GM19035 (cell line): ENCODE measurements around the gene ARHGEF3.

Experiments
- ATAC-seq: cut with Tn5 transposase; IDR thresholded peaks from one replicate; pipeline ENCODE4 v1.9.1; 2021; ENCODE audit not compliant: unreplicated experiment

Gene ARHGEF3

GRCh38 chr3:56799251-56799882 lies 2.4 kb downstream of the ARHGEF3 start:
- ATAC-seq: no peak

- ATAC-seq: no peak
Observed at GRCh38 chr3:56796996-56797395, 4.8 kb downstream of the ARHGEF3 start.

GRCh38 chr3:56796202-56796601 lies 5.5 kb downstream of the ARHGEF3 start:
- ATAC-seq: no peak

DNA sequence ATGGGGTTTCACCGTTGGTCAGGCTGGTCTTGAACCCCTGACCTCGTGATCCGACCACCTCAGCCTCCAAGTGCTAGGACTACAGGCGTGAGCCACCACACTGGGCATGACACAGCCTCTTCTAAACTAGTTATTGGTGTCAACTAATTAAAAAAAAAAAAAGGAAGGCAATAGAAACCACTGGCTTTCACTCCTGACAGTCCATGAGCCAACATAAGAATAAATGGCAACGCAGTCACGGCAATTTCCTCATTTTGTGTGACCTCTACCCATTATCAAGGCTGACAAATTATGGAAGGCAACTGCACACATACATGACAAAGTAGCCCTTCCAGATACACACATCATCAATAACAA lies 5.9 kb downstream of the ARHGEF3 start:
- ATAC-seq: no peak

GRCh38 chr3:56795097-56795828 lies 6.5 kb downstream of the ARHGEF3 start:
- ATAC-seq: no peak

- no peak for ATAC-seq
Observed at GRCh38 chr3:56792193-56792592, 9.6 kb downstream of the ARHGEF3 start.

DNA sequence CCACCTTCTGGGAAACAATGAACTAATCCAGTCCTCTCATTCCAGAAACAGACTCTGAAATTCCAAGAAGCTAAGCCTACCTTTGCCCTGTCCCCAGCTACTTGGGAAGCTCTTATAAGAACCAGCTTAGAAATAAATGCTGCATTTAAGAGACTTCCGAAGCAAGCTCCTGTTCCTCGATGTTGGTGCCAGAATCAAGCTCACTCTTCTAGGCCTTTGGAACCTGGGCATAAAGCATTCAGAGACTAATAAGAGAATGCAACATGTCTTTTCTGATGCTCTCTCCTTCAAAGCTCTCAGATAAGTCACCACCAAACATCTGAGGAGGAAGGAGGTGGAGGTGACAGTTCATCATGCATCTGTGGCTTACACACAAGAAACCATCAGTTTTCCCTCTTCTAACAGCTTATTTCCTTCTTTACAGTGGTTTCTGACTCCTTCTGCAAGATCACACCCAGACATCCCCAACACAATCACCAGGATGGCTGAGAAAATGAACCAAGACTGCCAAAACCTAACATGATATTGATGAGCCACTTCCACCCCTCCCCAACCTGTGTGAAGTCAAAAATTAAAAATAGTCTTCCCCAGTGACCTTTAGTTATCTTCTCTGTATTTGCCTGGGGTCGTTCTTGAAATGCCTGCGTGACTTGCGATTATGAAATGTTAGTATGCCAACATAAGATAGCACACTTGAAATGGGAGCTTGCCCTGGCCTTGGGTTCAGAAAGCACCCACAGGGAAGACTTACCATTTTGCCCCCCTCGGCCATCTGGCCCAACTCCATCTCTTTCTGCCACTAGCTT lies 11.5 kb downstream of the ARHGEF3 start:
- ATAC-seq: no peak

GRCh38 chr3:56789076-56789475 lies 12.7 kb downstream of the ARHGEF3 start:
- ATAC-seq: no peak

DNA sequence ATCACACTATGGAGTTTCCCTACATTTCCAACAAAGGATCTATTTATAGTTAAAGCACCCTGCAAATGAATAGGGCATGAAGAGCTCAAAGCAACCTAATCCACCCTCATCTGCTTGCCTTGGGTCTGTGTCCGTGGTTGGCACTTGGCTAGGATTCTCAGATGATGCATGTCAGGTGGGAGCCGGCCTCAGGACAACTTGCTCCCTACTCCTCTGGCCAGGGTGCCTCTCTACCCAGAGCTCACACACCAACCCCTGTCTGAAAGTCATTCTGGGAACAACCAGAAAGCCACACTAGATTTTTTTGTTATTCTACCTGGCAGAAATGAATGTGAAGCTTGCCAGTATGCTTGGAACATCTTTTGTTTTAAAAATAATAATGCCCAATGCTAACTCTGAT lies 13.2 kb downstream of the ARHGEF3 start:
- no peak for ATAC-seq

DNA sequence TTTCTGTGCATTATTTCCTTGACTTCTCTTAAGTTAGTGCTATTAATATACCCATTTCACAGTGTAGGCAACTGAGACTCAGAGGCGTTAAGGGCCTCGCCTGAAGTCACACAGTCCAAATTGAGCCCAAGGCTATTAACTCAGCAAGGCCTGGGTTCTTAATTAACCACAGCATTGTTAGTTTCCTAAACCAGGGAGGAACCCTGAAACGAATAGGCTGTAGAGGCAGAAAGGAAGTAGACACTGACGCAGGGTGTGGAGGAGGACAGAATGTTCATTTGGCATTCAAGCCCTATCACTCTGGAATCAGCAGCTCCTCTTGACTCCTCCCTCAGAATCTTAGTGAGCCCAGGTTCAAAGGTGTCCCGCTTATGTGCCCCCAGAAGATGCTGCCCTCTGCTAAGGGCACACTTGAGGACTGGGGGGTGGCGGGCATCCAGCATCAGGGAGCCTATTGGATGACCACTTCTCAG lies 13.9 kb downstream of the ARHGEF3 start:
- ATAC-seq: no peak

GRCh38 chr3:56787258-56787775 lies 14.4 kb downstream of the ARHGEF3 start:
- ATAC-seq: no peak

DNA sequence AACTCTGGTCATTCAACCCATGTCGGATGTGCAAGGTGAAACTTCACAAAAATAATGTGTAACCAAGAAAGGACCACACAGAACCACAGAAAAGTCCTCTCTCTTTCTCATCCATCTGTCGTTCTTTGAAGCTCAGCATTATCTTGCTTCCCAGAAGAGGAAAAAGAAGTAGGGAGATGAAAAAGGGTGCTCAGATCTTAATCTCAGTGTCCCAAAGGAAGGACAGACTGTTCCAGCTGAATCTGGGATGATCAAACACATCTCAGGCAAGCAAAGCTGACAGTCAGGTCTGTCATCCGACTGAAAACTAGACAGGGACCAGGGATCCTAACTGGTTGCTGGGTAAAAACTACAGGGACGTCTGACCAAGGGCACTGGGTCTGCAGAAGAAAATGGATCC lies 16.2 kb downstream of the ARHGEF3 start:
- no peak for ATAC-seq

DNA sequence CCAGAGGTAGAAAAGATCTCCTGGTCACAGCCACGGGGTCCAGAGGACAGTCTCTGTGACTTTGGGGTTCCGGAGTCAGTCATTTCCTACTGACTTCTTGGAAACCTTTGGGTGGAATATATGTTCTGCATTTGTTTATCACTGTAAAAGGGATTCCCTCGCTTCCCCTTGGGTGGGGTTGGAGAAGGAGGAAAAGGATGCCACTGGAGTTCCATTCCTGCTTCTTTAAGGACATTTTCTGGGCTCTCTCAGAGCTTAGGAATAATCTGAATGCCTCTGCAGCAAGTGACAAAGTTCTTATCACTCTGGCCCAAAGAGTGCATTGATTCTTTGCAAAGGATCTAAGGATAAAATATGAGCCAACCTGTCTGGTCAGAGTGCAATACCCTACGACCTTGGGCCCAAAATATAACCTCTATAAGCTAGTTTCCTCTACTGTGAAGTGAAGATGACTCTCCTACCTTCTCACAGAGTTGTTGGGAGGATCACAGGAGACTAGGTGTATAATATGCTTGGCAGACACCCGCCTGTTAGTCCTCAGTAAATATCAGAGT lies 17.2 kb downstream of the ARHGEF3 start:
- ATAC-seq: no peak

DNA sequence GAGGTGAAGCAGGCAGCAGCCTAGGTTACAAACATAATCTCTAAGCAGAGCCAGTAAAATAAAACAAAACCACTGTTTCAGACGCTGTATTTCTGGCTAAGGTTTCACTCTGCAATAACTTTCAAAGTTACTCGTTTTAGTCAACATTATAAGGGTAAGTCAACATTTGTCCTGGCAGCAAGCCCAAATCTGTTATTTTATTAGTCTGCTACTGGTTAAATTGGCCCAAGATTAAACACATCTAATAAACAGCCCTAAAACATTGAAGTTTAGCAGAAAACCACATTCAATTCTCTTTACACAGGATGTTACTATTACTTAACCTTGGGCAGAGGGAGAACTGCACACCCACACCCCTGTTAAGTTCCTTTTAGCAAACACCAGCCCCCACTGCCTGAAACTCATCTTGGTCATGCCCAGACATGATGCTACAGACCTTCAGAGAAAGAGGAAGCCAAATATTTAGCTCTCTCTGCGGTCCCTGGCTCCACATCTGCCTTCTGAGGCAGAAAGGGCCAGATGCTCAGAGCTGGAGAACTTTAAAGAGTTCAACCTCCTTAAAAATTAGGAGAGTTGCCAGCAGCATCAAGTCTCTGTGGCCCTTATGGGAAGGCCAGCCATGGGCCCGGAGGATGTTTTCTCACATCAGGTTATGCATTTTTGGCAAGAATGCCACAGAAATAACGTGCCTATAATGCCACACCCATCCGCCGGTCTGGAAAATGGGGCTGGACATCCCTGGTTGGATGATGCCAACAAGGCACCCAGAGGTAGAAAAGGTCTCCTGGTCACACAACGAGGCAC lies 17.9 kb downstream of the ARHGEF3 start:
- ATAC-seq: peak; percentile 98

GRCh38 chr3:56782906-56783305 lies 18.8 kb downstream of the ARHGEF3 start:
- no peak for ATAC-seq

DNA sequence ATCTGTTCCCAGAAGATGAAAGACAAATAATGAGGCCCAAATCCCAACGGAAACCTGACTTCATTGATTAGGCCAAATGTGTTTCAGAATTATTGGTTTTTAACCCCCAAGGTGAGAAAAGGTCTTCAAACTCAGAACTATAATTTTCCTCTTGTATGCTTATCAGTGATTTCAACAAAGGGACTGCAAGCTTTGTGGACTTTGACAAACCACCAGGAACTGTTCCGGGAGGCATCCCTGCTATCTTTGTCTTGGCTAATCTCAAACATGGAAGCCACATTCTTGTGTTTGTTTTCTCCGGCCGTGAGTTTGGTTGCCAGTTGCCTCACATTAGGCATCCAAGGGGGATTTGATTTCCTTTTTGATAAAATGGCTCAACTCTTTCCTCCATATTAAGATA lies 19.5 kb downstream of the ARHGEF3 start:
- no peak for ATAC-seq

DNA sequence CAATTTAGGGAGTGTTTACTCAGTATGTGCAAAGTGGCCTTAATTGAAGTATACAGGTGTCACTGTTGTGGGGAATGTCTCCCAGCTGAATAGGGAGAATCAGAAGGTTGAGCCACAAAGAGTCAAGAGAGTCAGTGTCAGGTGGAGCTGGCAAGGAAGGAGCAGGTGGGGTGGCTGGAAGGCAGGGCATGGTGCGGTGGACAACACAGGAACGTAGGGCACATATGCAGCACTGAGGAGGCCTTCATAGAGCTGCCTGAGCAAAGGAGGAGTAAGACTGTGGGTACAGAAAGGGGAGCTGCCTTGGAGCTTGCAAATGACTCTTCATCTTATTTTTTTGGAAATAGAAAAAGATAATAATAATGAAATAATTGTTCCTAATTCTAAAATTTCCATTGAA lies 20.0 kb downstream of the ARHGEF3 start:
- no peak for ATAC-seq

DNA sequence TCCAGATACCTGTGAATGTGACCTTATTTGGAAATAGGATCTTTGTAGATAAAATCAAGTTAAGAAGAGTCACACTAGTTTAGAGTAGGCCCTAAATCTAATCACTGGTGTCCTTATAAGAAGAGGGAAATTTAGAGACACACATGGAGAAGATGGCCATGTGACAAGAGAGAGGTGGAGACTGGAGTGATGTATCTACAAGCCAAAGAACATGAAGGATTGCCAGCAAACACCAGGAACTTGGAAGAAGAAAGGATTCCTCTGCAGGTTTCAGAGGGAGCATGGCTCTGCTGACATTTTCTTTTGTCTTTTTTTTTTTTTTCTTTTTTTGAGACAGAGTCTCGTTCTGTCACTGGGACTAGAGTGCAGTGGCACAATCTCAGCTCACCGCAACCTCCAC lies 20.8 kb downstream of the ARHGEF3 start:
- ATAC-seq: no peak

DNA sequence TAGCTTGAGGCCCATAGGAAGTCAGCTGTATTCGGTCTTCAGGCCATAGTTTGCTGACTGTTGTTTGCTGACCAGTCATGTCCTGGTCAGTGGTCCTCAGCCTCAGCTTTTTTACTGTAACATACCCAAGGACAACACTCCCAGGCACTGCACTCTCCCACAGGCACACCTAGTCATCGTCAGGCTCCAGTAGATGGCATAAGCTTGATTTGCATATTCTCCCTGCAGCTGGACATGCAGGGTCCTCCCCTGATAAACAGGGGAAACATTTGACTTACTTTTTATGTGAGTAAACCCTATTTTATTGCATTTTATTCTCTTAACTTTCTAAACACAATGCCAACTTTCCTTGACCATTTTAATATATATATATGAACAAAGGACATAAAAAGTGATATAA lies 22.9 kb downstream of the ARHGEF3 start:
- no peak for ATAC-seq

- no peak for ATAC-seq
Observed at GRCh38 chr3:56776556-56776950, 25.2 kb downstream of the ARHGEF3 start.
